DMS114 treated with DMSO at 0.1 percent for 48 hours (cell line): ENCODE measurements around the gene HDAC7.
"Not testable (repeated sequence)": the region's sequence is repeated elsewhere in the genome, so short reads cannot be mapped to it uniquely, and the experiment has no call there.

Source experiments
- DNase-seq: peaks from one replicate; lab custom pipeline; 2025; ENCODE audit not compliant: unreplicated experiment; lab: John Stamatoyannopoulos, UW

The HDAC7 gene

GRCh38 chr12:47813511-47814196 lies 6.0 kb downstream of the HDAC7 start:
- DNase-seq, result no peak

- DNase-seq, result no peak
Measured at GRCh38 chr12:47812797-47813510, 6.7 kb downstream of the HDAC7 start.

GRCh38 chr12:47811581-47812484 lies 7.9 kb downstream of the HDAC7 start:
- no peak for DNase-seq

GRCh38 chr12:47811072-47811396 lies 8.7 kb downstream of the HDAC7 start:
- DNase-seq, result no peak

- DNase-seq, result not testable (repeated sequence)
Measured at GRCh38 chr12:47809518-47809917, 10.2 kb downstream of the HDAC7 start.

GRCh38 chr12:47808574-47809365 lies 10.9 kb downstream of the HDAC7 start:
- DNase-seq, result no peak

- no peak for DNase-seq
Measured at GRCh38 chr12:47808050-47808449, 11.7 kb downstream of the HDAC7 start.

- no peak for DNase-seq
Measured at GRCh38 chr12:47807338-47807737, 12.4 kb downstream of the HDAC7 start.

- DNase-seq, result no peak
Measured at GRCh38 chr12:47805417-47805816, 14.3 kb downstream of the HDAC7 start.

- no peak for DNase-seq
Measured at GRCh38 chr12:47804171-47804570, 15.5 kb downstream of the HDAC7 start.

- no peak for DNase-seq
Measured at GRCh38 chr12:47803191-47803875, 16.4 kb downstream of the HDAC7 start.

GRCh38 chr12:47802312-47802711 lies 17.4 kb downstream of the HDAC7 start:
- no peak for DNase-seq

- DNase-seq, result no peak
Measured at GRCh38 chr12:47801904-47802246, 17.8 kb downstream of the HDAC7 start.

GRCh38 chr12:47801170-47801903 lies 18.4 kb downstream of the HDAC7 start:
- DNase-seq, result no peak

GRCh38 chr12:47800582-47800981 lies 19.1 kb downstream of the HDAC7 start:
- DNase-seq, result no peak

- DNase-seq, result no peak
Measured at GRCh38 chr12:47799357-47799955, 20.2 kb downstream of the HDAC7 start.

GRCh38 chr12:47798382-47798948 lies 21.2 kb downstream of the HDAC7 start:
- no peak for DNase-seq

GRCh38 chr12:47797441-47797840 lies 22.3 kb downstream of the HDAC7 start:
- no peak for DNase-seq

GRCh38 chr12:47795814-47796411 lies 23.8 kb downstream of the HDAC7 start:
- DNase-seq, result no peak
